HG02973 (cell line): ENCODE data around the gene CHKB.
"Not testable (repeated sequence)": the region's sequence is repeated elsewhere in the genome, so short reads cannot be mapped to it uniquely, and the experiment has no call there.

Experiments used
- ATAC-seq: cut with Tn5 transposase; IDR thresholded peaks from one replicate; pipeline ENCODE4 v1.9.1; 2021; ENCODE audit warnings: moderate library complexity; ENCODE audit not compliant: unreplicated experiment

CHKB gene

GRCh38 chr22:50612528-50613221 lies 30.0 kb upstream of the CHKB start:
- no peak for ATAC-seq

- ATAC-seq, result no peak
Observed at GRCh38 chr22:50612168-50612527, 29.5 kb upstream of the CHKB start.

GRCh38 chr22:50611341-50612060 lies 28.9 kb upstream of the CHKB start:
- no peak for ATAC-seq

DNA sequence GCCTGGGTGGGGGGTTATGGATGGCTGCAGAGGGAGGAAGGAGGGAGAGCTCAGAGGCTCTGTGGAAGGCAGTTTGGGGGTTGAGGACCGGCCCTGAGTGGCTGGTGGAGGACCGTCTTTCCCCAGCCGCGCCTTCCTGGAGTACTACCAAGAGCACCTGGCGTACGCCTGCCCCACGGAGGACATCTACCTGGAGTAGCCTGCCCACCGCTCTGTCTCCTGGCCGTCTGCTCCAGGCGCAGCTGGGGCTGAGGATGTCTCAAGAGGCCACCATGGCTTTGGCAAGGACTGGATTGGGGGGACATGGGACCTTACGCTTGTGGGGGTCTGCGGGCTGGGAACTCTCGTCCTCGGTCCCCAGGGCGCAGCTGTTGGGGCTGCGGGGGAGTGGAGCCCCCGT lies 27.9 kb upstream of the CHKB start:
- no peak for ATAC-seq

GRCh38 chr22:50610041-50610451 lies 27.4 kb upstream of the CHKB start:
- no peak for ATAC-seq

DNA sequence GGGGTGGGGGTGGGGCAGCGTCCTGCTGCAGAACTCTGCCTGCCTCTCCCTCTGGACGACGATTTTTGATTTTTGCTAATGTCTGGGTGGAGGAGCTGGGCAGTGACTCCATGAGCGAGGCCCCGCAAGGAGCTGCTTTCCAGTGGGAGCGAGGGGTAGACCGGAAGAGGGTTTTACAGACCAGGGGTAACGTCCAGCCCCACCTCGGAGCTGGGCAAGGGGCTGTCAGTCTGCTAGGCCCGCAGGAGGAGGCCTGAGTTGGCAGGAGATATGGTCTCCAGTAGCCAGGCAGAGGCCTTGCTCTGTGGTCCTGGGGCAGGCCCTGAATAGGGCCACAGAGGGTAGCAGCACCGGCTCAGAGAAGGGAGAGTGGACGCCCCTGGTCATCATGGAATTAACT lies 26.9 kb upstream of the CHKB start:
- no peak for ATAC-seq

DNA sequence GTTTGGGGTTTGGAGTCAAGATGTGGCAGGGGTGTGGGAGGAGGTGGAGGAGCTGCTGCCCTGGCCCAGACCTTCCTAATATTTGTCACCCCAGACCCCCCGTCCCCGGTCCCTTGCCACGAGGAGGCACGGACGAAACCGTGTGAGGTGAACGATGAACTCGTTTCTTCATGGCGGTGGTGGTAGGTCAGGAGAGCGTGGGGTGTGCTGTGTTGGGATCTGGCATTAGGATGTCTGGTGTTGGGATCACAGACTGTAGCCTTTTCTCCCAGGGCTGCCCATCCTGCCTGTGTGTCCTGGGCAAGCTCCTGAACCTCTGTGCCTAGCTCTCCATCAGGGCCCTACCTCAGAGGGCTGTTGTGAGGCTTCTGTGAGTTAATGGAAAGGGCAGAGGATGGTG lies 26.3 kb upstream of the CHKB start:
- no peak for ATAC-seq

- ATAC-seq, result not testable (repeated sequence)
Observed at GRCh38 chr22:50608058-50608840, 25.6 kb upstream of the CHKB start.

GRCh38 chr22:50607659-50608020 lies 25.0 kb upstream of the CHKB start:
- no peak for ATAC-seq

- no peak for ATAC-seq
Observed at GRCh38 chr22:50606946-50607658, 24.5 kb upstream of the CHKB start.

GRCh38 chr22:50606165-50606945 lies 23.7 kb upstream of the CHKB start:
- ATAC-seq, result no peak

DNA sequence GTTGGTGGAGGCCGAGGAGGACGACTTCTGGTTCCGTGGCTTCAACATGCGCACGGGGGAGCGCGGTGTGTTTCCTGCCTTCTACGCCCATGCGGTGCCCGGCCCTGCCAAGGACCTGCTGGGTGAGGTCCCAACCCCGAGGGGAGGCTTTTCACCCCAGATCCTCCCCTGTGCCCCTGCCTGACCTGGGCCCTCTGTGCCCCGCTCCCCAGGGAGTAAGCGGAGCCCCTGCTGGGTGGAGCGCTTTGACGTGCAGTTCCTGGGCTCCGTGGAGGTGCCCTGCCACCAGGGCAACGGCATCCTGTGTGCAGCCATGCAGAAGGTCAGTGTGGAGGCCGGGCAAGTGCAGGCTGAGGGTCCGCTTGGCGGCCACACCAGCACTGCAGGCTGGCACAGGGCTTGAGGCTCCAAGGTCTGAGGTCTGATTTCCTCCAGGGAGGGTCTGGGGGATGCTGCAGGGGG lies 23.0 kb upstream of the CHKB start:
- ATAC-seq, result no peak

- no peak for ATAC-seq
Observed at GRCh38 chr22:50605002-50605612, 22.5 kb upstream of the CHKB start.

- no peak for ATAC-seq
Observed at GRCh38 chr22:50604256-50605001, 21.8 kb upstream of the CHKB start.

- ATAC-seq, result no peak
Observed at GRCh38 chr22:50603511-50604255, 21.0 kb upstream of the CHKB start.

DNA sequence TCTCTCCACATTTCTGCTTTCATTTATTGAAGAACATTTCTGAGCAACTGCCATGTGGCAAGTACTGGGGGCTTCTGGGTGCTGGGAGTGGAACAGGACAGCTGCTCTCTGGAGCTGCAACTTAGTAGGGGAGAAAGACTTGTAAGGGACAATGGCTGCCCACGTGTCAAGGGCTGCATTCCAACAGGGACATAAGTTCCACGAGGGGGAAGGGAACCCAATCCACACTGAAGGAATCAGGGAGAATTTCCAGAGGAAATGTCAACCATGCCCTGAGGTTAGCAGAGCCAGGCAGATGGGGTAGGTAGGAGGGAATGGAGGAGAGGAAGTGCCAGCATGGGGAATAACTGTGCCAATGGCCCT lies 19.7 kb upstream of the CHKB start:
- no peak for ATAC-seq

GRCh38 chr22:50601669-50602337 lies 19.2 kb upstream of the CHKB start:
- no peak for ATAC-seq

DNA sequence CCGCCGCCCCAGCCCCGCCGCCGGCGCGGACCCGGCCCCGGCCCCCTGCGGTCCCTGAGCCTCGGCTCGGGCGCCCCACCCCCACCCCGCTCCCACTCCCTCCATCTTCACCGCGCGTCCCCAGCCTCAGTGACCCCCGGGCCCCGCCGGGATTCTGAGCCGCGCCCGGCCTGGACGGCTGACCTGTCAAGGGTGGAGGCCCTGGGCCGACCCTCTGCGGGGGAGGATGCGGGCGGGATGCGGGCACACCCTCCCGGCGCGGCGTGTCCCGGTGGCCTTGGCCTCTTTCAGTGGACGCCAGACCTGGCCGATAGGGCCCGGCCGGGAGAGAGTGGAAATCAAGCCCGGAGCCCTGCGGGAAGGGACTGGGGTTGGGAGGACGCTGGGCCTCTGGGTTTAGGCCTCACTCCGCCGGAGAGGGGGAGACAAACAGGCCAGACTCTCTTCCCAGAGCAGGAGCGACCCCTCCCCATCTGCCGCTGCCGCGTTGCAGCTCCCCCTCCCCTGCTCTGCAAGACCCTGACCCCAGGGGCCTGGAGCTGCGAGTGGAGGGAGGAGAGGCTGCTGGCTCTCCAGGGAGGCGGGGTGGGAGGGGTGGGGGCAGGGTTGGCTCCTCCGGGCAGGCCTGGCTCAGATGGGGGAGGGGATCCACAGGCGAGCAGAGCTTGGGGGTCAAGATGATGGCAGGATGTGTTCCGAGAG lies 18.5 kb upstream of the CHKB start:
- ATAC-seq, result no peak
